Measurements from ENCODE around the gene FCGR3A.

- TF ChIP-seq, protein P1, sequence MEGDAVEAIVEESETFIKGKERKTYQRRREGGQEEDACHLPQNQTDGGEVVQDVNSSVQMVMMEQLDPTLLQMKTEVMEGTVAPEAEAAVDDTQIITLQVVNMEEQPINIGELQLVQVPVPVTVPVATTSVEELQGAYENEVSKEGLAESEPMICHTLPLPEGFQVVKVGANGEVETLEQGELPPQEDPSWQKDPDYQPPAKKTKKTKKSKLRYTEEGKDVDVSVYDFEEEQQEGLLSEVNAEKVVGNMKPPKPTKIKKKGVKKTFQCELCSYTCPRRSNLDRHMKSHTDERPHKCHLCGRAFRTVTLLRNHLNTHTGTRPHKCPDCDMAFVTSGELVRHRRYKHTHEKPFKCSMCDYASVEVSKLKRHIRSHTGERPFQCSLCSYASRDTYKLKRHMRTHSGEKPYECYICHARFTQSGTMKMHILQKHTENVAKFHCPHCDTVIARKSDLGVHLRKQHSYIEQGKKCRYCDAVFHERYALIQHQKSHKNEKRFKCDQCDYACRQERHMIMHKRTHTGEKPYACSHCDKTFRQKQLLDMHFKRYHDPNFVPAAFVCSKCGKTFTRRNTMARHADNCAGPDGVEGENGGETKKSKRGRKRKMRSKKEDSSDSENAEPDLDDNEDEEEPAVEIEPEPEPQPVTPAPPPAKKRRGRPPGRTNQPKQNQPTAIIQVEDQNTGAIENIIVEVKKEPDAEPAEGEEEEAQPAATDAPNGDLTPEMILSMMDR (IDR thresholded peaks at IDR 0.05; ENCODE audit: low read length) = no peak
- TF ChIP-seq EZH2 (IDR thresholded peaks at IDR 0.05; ENCODE audit: borderline replicate concordance, low read length) = no peak
These were observed 48.4 kb downstream of the FCGR3A start for GRCh38 chr1:161501234-161501633.

All from OCI-LY1 (cell line).